K562 (cell line): ENCODE measurements around the gene DAPK2. TPM values are rescaled to one million over a fixed set of nuclear protein-coding genes. Genes with fewer than 3 reads are reported as not detected.

Experiments
- HMGN3 ChIP-seq: IDR thresholded peaks from 2 replicates; pipeline ENCODE4 v1.6.1; 2011; ENCODE audit warnings: borderline replicate concordance, low read depth, mild to moderate bottlenecking, mixed read lengths, low read length; ENCODE audit not compliant: insufficient read length; ENCODE audit errors: extremely low read depth
- HNRNPL ChIP-seq: fragments of 200-400 bp; formaldehyde crosslinking; IDR thresholded peaks from 2 replicates; pipeline ENCODE4 v1.6.1; 2017; ENCODE audit warnings: low read depth, mild to moderate bottlenecking, low read length
- KLF6 ChIP-seq: fragments of 250-450 bp; sonication (Bioruptor Pico); IDR thresholded peaks from 2 replicates; pipeline ENCODE4 v1.4.0; 2020; ENCODE audit warnings: mild to moderate bottlenecking, moderate library complexity, borderline replicate concordance
- MECOM ChIP-seq: fragments of 250-450 bp; sonication (Bioruptor Pico); IDR thresholded peaks from 2 replicates; pipeline ENCODE4 v1.8.0; 2022; ENCODE audit warnings: inconsistent platforms
- MYC ChIP-seq, 2 experiments: fragments of 250-450 bp in 1 of 2; sonication (Bioruptor Pico) in 1 of 2; IDR thresholded peaks; 2 replicates each; pipeline versions ENCODE4 v1.5.1 to v1.6.1; 2012 to 2021; ENCODE audit warnings: low read depth in 2 of 2, borderline replicate concordance in 1 of 2, improper control_type of control experiment in 1 of 2, low read length in 1 of 2, mild to moderate bottlenecking in 1 of 2, moderate library complexity in 1 of 2
- NR1H2 ChIP-seq: sonication (generic); formaldehyde crosslinking; IDR thresholded peaks from 2 replicates; pipeline ENCODE4 v1.4.0; 2020; ENCODE audit warnings: mild to moderate bottlenecking, missing genetic modification reagents
- NR4A1 ChIP-seq, 2 experiments: fragments of 250-450 bp in 1 of 2; fragments of 450-650 bp in 1 of 2; sonication (Bioruptor Pico) in 1 of 2; IDR thresholded peaks; 2 replicates each; pipeline versions ENCODE4 v1.4.0 to v1.6.1; 2016 to 2020; ENCODE audit warnings: mild to moderate bottlenecking in 2 of 2, missing compliant biosample characterization in 1 of 2, missing genetic modification characterization in 1 of 2, moderate library complexity in 1 of 2
- POLR2H ChIP-seq: IDR thresholded peaks from 2 replicates; pipeline ENCODE4 v1.6.1; 2016; ENCODE audit warnings: missing genetic modification characterization, low read depth, mild to moderate bottlenecking, control low read depth, missing compliant biosample characterization, moderate library complexity
- RB1 ChIP-seq: fragments of 450-650 bp; IDR thresholded peaks from 2 replicates; pipeline ENCODE4 v1.6.1; 2017; ENCODE audit warnings: low read depth, mild to moderate bottlenecking
- RFX1 ChIP-seq: fragments of 450-650 bp; IDR thresholded peaks from 2 replicates; pipeline ENCODE4 v1.6.1; 2016; ENCODE audit warnings: mild to moderate bottlenecking, moderate library complexity
- SETDB1 ChIP-seq: IDR thresholded peaks from one replicate; pipeline ENCODE4 v1.6.1; 2012; ENCODE audit warnings: low read length, control low read depth, inconsistent platforms
- SMAD1 ChIP-seq: fragments of 150-350 bp; IDR thresholded peaks from 2 replicates; pipeline ENCODE4 v1.6.1; 2014; ENCODE audit warnings: low read length, low read depth; ENCODE audit not compliant: partially characterized antibody
- XRCC5 ChIP-seq: fragments of 200-400 bp; formaldehyde crosslinking; IDR thresholded peaks from 2 replicates; pipeline ENCODE4 v1.6.1; 2017; ENCODE audit warnings: low read depth, mild to moderate bottlenecking, low read length
- ZNF324 ChIP-seq: fragments of 250-450 bp; sonication (Bioruptor Pico); IDR thresholded peaks from 2 replicates; pipeline ENCODE4 v1.4.0; 2020; ENCODE audit warnings: mild to moderate bottlenecking
- polyA plus RNA-seq, 8 experiments: library from polyadenylated mRNA; depleted of rRNA in 4 of 8; stranded (reverse) in 5 of 8; unstranded in 3 of 8; fragments of >200 nt; fragmentation: Nextera tagmentation in 2 of 8; fragmentation: Illumina TruSeq in 1 of 8; extraction: Ambion mirVana in 2 of 8; extraction: Trizol in 1 of 8; gene quantifications; 2 replicates each; pipeline versions ENCODE4 v1.2.1 to v1.2.3, GENCODE V29; 2011 to 2014; ENCODE audit warnings: inconsistent platforms in 1 of 8, missing spikeins in 1 of 8
- total RNA-seq, 7 experiments: library from RNA; depleted of rRNA in 6 of 7; stranded (reverse); fragments of >200 nt in 6 of 7; fragmentation: Illumina TruSeq in 2 of 7; extraction: Trizol in 2 of 7; gene quantifications; 2 replicates each; pipeline versions ENCODE4 v1.2.1 to v1.2.3, GENCODE V29; 2011 to 2021; ENCODE audit warnings: low replicate concordance in 1 of 7
- TF ChIP-seq, protein P1 (sequence below), 2 experiments: fragments of 450-650 bp in 1 of 2; IDR thresholded peaks; 2 replicates each; pipeline ENCODE4 v1.6.1; 2011 to 2017; ENCODE audit warnings: low read depth in 2 of 2, antibody characterized with exemption in 1 of 2, borderline replicate concordance in 1 of 2, low read length in 1 of 2, mild to moderate bottlenecking in 1 of 2, mixed read lengths in 1 of 2; ENCODE audit not compliant: control insufficient read depth in 1 of 2
- TF ChIP-seq, protein P2 (sequence below): sonication (generic); formaldehyde crosslinking; IDR thresholded peaks from 2 replicates; pipeline ENCODE4 v1.5.0; 2020; ENCODE audit warnings: missing genetic modification reagents
- TF ChIP-seq, protein P3 (sequence below): sonication (generic); formaldehyde crosslinking; IDR thresholded peaks from 2 replicates; pipeline ENCODE4 v1.9.0; 2022; ENCODE audit warnings: mild to moderate bottlenecking, missing genetic modification reagents
- TF ChIP-seq, protein P4 (sequence below): fragments of 250-450 bp; sonication (Bioruptor Pico); IDR thresholded peaks from 2 replicates; pipeline ENCODE4 v1.5.0; 2020; ENCODE audit warnings: mild to moderate bottlenecking

The DAPK2 gene
- total and polyA plus RNA-seq, 9 of the 15 experiments (the other 6 are each of a cell fraction or from before 2014, with no cell fraction given), result 0.14 to 5.2 (median 2.2) TPM

DNA sequence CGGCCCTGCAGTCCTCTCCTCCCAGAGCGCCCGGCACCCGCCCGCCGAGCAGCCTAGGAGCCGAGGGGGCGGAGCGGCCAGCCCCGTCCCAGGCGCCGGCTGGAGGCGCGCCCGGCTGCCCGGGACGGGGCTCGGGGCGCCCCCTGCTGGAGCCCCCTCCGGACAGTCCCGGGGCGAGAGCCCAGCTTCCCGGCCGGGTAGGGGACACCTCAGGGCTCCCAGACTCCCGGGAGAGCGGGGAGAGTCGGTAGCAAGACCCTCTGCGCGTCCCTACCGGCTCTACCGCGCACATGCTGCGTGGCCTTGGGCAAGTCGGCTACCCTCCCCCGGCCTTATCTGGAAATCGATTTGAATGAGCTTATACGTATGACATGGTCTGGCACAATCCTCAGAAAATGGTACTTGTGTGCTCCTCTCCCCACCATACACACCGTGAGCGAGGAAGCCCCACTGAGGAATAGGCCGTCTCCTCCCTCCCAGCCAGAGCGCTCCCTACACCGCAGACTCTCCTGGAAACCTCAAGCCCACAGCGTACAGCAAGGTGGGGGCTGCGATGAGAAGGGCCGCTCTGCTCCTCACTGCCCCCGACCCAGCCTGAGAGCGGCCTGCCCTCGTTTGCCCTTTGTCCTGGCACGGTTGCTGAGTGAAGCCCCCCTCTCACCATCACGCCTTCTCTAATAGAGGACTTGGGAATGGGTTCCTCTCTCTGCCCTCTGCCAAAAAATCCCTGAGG, at the start of gene DAPK2 (continued):
- TF ChIP-seq, protein P1, sequence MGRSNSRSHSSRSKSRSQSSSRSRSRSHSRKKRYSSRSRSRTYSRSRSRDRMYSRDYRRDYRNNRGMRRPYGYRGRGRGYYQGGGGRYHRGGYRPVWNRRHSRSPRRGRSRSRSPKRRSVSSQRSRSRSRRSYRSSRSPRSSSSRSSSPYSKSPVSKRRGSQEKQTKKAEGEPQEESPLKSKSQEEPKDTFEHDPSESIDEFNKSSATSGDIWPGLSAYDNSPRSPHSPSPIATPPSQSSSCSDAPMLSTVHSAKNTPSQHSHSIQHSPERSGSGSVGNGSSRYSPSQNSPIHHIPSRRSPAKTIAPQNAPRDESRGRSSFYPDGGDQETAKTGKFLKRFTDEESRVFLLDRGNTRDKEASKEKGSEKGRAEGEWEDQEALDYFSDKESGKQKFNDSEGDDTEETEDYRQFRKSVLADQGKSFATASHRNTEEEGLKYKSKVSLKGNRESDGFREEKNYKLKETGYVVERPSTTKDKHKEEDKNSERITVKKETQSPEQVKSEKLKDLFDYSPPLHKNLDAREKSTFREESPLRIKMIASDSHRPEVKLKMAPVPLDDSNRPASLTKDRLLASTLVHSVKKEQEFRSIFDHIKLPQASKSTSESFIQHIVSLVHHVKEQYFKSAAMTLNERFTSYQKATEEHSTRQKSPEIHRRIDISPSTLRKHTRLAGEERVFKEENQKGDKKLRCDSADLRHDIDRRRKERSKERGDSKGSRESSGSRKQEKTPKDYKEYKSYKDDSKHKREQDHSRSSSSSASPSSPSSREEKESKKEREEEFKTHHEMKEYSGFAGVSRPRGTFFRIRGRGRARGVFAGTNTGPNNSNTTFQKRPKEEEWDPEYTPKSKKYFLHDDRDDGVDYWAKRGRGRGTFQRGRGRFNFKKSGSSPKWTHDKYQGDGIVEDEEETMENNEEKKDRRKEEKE (IDR thresholded peaks at IDR 0.05; ENCODE audit: borderline replicate concordance in 1 of 2, control insufficient read depth in 1 of 2, low read depth in 2 of 2, low read length in 1 of 2), result no peak
- TF ChIP-seq HNRNPL, result 0 out of 2 replicates have a peak, but pooled peaks have one; percentile 29
- TF ChIP-seq, protein P2, sequence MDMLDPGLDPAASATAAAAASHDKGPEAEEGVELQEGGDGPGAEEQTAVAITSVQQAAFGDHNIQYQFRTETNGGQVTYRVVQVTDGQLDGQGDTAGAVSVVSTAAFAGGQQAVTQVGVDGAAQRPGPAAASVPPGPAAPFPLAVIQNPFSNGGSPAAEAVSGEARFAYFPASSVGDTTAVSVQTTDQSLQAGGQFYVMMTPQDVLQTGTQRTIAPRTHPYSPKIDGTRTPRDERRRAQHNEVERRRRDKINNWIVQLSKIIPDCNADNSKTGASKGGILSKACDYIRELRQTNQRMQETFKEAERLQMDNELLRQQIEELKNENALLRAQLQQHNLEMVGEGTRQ (CRISPR knock-in tag), result no peak
- TF ChIP-seq POLR2H (tag), result no peak
- TF ChIP-seq RB1, result peak; percentile 91
- TF ChIP-seq NR1H2 (CRISPR knock-in tag), result no peak
- no peak for TF ChIP-seq ZNF324 (CRISPR knock-in tag)
- no peak for TF ChIP-seq KLF6 (CRISPR knock-in tag)
- peak; percentile 89 for TF ChIP-seq HMGN3
- TF ChIP-seq SMAD1, result peak; percentile 27
- no peak for TF ChIP-seq NR4A1 (CRISPR knock-in tag; IDR thresholded peaks at IDR 0.05)
- TF ChIP-seq NR4A1 (tag; IDR thresholded peaks at IDR 0.05), result no peak
- no peak for TF ChIP-seq RFX1
- TF ChIP-seq, protein P3, sequence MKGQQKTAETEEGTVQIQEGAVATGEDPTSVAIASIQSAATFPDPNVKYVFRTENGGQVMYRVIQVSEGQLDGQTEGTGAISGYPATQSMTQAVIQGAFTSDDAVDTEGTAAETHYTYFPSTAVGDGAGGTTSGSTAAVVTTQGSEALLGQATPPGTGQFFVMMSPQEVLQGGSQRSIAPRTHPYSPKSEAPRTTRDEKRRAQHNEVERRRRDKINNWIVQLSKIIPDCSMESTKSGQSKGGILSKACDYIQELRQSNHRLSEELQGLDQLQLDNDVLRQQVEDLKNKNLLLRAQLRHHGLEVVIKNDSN, result no peak
- no peak for TF ChIP-seq XRCC5
- TF ChIP-seq SETDB1, result no peak
- TF ChIP-seq MECOM, result no peak
- TF ChIP-seq, protein P4, sequence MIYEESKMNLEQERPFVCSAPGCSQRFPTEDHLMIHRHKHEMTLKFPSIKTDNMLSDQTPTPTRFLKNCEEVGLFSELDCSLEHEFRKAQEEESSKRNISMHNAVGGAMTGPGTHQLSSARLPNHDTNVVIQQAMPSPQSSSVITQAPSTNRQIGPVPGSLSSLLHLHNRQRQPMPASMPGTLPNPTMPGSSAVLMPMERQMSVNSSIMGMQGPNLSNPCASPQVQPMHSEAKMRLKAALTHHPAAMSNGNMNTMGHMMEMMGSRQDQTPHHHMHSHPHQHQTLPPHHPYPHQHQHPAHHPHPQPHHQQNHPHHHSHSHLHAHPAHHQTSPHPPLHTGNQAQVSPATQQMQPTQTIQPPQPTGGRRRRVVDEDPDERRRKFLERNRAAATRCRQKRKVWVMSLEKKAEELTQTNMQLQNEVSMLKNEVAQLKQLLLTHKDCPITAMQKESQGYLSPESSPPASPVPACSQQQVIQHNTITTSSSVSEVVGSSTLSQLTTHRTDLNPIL (CRISPR knock-in tag), result no peak
- TF ChIP-seq MYC (IDR thresholded peaks at IDR 0.05; ENCODE audit: low read depth, low read length), result 0 out of 2 replicates have a peak, but pooled peaks have one; percentile 34
- peak; percentile 31; the same call in 1 of the 2 replicates for TF ChIP-seq MYC (CRISPR knock-in tag; IDR thresholded peaks at IDR 0.05; ENCODE audit: borderline replicate concordance, low read depth)
